Stimulated activated CD4-positive, alpha-beta T cell treated with anti-CD3 and anti-CD28 coated beads, Interleukin-1b, Interleukin-23, amount 100 ng/mL, for 48 hours (primary cell): ENCODE measurements around the gene PDZRN3.
"Not testable (repeated sequence)": the region's sequence is repeated elsewhere in the genome, so short reads cannot be mapped to it uniquely, and the experiment has no call there.

Experiments
- DNase-seq: peaks from one replicate; pipeline ENCODE4 v3.0.0-alpha.2; 2020

Gene PDZRN3

DNA sequence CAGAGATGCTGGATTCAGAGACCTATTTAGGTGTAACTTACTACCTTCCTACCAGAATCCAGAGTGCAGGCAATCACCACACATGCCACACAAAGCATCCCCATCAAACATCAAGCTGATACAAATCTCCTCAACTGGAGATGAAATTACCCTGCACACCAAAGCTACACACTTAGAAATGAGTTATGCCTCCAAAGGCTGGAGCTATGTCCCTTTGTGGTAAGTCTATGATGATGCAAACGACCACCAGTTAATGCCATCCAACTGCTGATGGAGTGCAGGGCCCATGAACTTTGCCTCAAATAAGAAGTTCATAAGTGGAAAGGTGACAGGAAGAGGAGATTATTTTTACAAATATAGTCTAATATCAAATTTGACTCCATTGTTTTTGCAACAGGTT, 38.1 kb downstream of the PDZRN3 start:
- DNase-seq = no peak

DNA sequence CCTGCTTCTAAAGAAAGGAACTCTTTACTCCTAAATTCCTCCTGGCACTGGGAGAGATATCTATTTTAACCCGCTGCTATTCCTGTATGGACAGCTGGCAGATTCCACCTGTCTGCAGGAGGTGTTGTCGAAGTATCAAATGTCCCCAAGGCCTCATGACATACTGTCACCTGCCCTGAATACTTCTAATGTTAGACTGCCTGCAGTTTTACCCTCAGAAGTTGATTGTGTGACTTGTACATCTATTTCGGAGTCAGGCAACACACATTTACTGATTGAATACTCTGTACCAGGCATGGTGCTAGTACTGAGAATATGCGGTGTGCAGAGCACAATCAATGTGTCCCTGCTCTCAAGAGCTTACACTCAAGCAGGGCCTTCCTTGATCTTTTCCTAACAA, 38.6 kb downstream of the PDZRN3 start:
- no peak for DNase-seq

DNA sequence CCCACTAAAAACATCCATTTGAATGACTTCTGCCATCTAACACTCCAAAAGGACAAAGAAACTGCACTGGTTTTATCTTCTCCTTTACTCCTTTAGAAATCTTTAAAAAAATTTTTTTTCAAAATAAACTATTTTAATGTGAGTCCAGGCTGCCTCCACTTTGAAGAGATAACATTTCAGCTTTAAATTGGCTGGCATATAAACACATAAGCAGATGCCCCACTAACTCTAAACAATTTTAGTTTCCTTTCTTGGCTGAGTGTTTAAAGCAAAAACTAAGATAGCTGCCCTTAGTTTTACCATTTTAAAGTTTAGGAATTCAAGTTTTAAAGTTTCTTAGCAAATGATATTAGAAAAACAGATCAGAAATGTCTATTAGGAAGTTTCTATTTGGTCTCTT, 39.9 kb downstream of the PDZRN3 start:
- DNase-seq = no peak

DNA sequence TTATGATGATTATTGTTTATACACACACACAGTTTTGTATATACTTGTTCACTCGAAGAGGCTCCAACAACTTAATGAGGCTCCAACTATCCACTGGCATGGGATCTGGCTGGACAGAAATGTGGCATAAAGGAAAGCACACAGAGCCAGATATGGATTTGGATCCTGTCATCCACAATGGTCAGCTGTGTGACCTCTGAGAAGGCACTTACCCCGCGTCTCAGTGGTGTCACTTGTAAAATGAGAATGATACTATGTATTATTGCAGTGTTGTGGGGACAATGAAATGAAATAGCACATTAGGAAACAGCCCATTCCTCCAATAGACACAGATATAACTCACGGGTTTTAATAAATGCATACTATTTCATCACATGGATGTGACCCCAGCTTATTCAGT, 42.2 kb downstream of the PDZRN3 start:
- no peak for DNase-seq

DNA sequence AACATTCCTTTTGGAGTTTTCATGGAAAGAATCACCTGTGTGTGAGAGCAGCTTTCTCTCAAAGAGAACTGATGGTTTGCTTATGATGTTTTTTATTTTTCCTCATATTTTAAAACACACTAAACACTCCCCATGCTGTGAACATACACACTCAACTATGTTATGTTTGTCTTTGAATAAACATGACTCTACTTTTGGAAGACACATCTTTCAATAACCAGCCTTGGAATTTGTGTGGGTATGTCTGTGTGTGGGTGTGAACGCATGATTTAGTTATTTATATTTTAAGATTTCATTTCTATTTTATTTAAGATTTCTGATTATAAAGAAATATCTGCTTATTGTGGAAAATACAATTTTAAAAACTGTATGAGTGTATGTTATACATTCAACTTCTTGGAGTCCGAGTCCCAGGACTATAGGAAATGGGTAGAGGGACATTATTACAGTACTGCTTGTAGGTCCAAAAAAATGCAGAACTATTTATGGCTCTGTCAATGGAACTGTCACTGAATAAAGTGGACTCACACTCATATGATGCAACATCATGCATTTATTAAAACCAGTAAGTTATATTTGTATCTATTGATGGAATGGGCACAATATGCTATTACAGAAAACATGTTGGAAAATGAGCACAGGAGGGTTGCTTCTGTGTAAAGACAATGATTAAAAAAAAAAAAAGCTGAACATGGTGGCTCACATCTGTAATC, 43.5 kb downstream of the PDZRN3 start:
- no peak for DNase-seq

DNA sequence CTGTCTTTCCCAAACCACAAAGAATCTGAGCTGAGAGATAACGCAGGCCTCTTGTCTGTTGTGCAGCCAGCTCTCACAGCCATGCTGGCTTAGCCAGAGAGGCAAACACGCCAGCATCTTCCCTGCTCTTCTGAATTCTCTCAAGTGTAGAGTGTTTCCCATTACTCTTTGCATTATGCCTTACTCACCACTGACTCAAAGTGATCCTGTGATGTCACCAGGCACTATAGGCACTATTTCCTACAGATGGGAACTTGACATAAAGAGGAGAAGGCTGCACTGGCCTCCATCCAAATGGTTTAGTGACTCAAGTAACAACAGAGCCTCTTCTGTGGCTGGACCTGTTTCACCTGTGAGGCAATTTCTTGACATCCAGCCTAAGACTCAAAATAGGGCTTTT, 44.4 kb downstream of the PDZRN3 start:
- DNase-seq = peak; percentile 22

DNA sequence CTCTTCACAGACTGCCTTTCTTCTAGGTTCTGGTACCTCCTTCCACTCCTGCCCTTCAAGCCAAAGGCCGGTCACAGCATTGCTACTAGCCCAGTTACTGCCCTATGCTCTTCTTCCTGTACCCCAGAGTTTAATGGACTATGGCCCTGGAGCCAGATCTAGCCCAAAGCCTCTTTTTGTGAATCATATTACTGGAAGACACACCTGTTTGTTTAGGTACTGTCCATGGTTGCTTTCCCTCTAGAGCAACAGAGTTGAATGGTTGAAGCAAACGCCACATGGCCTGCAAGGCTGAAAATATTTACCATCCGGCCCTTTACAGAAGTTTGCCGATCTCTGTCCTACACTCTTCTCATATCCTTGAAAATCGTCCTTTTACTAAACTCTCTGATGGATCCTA, 47.0 kb downstream of the PDZRN3 start:
- no peak for DNase-seq

DNA sequence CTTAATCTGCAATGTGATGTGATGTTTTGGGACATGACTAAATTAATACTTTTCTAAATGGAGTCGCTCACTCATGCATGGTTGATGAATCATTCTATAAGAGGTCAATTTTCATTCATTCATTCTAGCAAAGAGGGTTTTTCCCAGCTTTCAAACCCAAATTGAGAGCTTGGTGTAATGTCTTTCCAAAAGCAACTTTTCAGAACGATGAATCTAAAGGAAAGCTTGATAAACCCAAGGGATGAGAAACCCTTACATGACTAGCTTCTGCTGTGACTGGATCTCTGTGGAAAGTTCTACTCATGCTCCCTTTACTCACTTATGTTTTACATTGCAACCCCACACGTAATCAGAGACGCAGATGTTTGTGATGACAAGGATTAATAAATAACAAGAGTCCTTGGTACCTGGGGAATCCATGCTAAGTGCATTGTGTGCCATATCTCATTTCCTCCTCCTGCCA, 47.7 kb downstream of the PDZRN3 start:
- DNase-seq = no peak

DNA sequence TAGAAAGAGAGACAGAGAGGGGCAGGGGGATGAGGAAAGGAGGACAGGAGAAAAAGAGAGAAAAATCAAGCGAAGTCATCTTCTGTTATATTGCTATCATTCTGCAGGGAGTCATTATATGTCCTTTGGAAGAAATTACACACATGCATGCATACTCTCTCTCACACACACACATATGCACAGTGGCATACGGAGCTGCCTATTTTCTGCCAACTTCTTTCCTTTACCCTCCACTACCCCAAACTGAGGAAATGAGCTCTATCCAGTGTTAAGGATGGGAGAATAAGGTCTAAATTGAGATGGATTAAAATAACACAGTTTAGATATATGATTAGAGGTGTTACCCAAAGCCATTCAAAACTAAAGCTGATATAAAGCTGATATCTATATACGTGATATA, 48.8 kb downstream of the PDZRN3 start:
- no peak for DNase-seq

DNA sequence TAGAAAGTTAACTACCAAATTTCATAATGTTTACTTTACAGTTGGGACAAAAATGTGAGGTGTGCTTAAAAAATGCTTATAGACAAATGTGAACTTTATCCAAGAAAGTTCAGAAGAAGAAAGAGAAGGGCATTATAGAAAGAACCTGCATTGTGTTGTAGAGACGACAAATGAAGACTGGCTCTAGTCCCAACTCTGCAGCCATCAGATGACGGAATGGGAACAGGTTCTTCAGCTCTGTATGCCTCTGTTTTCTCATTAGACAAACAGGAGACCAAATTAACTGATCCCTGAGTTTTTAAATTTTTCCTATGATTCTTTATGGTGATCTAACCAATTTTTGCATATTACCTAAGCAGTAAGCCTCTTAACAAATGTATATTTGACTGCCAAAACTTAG, 49.2 kb downstream of the PDZRN3 start:
- no peak for DNase-seq

DNA sequence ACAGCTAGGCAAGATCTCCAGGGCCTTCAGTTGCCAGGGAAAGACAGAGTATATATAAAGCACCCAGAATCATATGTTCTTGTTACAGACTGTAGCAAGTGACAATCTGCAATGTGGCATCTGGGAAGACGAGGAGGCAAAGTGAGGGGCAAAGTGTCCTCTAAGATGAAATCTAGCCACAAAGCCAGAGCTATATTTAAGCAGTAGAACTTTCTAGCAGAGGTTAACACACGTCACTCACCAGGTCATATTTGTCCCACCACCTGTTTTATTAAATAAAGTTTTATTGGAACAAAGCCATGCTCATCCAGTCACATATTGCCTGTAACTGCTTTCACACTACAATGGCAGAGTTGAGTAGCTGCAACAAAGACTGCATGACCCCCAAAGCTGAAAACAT, 51.5 kb downstream of the PDZRN3 start:
- DNase-seq = no peak

DNA sequence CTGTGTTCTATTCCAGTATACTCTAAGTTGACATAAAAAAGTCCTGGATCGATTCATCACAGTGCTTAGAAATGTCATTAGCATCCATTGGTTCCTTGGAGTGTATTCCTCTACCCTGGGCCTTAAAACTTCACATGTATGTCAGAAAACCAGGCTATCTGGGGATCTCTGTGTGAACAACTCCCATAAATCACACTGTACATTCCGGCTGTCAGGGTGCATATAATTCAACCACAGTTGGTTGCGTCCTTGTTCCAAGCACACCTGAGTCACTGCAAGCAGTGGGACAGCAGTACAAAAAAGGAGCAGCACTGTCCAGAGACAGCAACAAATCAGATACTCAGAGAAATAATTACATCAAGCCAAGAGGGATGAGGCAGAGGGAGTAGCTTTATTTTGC, 52.4 kb downstream of the PDZRN3 start:
- no peak for DNase-seq

DNA sequence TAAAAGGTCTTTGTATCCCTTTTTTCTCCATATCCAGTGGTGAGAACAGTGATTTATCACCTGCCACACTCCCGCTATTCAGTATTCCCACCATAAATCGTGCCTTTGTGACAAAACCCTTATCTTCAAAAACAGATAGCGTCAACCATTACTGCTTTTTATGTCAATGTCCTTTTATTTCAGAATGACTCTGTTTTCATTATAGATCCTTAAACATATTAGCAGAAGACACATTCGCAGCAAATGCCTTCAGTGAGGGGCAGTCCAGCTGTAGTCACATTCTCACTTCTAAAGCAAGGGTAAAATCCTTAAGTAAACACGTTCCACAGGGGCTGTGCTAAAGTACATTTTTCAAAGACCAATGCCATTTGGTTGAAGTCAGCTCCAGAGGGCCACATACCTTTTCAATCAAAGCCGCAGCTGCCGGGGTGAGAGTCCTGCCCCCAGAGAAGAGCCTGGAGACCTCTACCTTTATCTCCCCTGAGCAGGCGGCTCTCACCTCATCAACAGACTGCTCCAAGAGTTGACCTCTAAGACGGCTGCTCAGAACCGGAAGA, 53.4 kb downstream of the PDZRN3 start:
- no peak for DNase-seq

DNA sequence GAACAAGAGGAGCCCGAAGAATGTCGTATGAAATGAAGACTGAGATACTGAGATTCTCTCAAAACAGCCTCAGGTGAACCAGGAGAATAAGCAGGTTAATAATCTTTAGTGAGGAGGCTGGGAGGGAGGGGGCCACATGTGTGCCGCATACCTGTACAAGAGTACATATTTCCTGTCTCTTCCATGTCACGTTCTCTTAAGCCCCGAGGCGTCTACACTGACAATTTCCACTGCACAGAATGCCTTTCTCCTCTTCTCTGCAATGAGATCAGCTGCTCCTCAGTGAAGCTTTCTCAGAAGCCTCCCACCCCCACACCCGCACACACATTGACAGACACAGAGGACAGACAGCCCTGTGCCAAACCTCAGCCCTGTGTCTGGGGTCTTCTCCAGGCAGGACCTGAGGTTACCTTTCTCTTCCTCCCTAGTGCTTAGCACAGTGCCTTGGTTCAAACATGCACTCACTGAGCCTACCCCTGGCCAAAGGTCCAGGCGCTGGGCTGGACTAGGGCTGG, 55.4 kb downstream of the PDZRN3 start:
- DNase-seq = no peak

DNA sequence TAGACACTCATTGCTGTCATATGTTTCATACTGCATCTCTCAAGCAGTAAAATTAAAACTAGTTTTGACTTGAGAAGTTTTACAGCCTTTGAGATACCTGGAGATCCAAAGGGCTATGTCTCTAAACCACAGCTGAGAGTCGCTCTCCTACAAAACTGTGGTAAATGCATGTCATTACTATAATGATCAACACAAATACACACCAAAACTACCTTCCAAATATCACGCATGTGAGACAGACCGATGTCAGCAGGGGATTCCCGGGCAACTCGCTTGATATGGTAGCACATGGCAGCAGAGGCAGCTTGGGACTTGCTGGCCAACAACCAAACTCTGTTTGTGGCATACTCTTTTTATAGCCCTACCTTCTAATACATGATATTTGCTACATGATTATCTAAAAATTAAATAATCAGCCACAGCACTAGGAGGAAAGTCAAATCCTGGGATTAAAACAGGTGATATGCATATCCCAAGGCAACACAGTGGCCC, 56.3 kb downstream of the PDZRN3 start:
- DNase-seq = no peak

DNA sequence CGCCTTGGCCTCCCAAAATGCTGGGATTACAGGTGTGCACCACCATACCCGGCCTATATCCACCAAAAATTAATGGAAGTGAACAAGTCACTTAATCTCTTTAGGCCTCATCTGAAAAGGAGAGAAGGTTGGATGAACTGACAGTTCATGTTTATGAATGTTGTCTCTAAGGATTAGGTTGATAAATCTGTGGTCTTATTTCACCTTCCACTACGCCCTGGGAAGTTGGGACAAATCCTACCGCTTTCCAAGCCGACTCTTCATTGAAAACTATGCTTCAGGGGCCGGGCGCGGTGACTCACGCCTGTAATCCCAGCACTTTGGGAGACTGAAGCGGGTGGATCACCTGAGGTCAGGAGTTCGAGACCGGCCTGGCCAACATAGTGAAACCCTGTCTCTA, 59.4 kb downstream of the PDZRN3 start:
- not testable (repeated sequence) for DNase-seq

DNA sequence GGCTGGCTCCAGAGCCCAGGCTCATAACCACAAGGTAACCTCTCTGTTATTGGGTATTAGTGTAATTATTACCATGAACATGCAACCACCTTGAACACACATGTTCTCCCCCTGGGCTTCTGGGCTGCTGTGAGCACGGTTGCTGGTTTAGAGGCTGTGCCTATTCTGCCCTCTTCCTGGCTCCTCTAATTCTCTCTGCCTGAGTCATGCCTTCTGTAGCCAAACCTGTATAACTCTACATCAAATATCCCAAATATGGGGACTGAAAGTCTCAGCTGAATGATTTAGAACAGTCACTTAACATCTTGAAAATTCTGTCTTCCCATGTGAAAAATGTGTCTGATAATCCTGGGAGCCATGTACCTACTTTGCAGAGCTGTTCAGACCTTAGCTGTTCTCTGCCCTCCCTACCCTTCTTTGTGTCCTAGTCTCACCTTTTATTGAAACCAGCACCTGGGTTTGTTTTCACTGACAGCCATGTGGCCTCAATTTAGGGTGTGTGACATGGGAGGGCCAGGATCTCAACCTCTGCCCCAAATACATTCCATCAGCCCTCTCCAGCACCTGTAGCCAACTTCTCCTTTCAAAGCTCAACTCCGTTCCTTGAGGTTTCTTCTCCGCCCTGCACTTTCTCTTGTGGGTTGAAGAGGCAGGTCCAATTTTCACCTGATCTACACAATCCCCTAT, 60.7 kb downstream of the PDZRN3 start:
- no peak for DNase-seq

DNA sequence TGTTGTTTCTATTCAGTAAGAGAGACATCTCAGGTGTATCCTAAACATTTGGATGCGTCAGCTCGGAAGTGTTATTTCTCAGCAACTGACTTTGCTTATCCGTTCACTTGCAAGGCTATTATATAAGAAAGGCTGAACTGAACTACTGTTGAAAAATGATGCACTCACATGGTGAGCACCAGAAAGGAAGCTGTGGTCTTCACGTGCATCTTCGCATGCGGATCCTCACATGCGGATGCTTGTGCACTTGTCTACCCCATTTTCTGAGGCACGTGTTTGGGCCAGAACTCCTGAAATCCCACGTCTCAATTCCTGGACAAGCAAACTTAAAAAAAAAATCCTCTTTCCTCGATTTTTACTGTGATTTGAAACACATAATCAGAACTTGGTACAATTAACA, 63.2 kb downstream of the PDZRN3 start:
- no peak for DNase-seq

DNA sequence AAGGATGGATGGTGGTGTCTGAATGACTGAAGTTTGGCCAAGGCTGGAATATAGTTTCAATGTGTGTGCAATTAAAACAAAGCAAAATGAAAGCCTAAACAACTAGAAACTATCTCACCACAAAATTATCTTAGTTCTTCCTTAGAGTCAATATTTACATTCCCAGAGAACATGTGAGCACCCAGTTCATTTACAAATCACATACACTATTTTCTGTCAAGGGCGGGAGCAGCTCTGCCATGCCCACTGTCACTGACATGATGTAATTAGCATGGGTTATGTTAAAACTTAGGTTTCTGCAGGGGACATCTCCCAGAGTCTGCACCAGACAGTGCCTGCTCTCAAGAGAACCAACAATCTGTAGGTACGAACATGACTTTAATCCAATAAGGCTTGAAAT, 65.0 kb downstream of the PDZRN3 start:
- DNase-seq = no peak

DNA sequence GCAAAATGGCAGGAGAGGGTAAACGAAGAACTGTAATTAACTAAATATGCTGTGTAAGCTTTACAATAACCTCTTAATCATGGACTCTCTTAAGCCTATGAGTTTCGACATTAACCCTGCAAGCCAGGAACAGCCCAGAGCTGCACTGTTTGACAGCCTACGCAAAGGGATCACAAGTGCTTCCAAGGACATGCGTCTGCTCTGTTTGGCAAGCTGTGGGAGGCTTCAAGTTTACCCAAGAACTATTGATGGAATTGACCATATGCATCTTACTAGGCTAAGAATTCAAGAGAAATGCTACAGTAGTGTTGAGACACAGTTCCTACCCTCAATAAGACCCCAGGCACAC, 66.0 kb downstream of the PDZRN3 start:
- no peak for DNase-seq

DNA sequence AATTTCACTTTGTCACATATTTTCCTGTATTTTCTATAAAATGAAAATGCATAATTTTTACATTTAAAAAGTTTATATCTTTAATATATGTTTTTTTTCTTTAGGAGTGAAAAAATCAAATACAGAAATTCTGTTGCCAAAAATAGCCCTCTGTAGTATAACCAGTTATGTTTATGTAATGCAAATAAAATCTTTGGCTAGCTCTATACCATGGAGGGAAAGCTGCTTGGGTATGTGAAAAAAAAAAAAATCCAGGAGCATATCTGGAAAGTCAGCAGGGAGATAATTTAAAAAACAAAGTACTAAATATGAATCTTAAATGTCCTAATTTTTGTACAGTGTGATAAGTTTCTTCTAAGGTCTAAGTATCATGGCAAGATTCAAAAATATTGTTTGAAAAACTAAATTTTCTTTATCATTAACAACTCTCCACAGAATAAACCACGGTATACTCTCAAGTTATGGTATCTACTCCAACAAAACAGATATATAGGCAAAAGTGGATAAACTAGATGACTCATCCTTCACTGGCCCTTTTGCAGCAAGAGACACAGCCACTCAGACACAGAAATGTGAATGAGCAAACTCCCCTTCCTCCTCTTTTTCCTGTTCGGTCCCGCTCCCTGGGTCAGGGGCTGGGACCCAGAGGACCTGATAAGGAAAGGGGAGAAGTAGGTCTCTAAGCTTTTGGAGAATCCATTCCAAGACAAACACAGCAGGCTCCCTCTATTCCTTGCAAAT, 66.6 kb downstream of the PDZRN3 start:
- no peak for DNase-seq

DNA sequence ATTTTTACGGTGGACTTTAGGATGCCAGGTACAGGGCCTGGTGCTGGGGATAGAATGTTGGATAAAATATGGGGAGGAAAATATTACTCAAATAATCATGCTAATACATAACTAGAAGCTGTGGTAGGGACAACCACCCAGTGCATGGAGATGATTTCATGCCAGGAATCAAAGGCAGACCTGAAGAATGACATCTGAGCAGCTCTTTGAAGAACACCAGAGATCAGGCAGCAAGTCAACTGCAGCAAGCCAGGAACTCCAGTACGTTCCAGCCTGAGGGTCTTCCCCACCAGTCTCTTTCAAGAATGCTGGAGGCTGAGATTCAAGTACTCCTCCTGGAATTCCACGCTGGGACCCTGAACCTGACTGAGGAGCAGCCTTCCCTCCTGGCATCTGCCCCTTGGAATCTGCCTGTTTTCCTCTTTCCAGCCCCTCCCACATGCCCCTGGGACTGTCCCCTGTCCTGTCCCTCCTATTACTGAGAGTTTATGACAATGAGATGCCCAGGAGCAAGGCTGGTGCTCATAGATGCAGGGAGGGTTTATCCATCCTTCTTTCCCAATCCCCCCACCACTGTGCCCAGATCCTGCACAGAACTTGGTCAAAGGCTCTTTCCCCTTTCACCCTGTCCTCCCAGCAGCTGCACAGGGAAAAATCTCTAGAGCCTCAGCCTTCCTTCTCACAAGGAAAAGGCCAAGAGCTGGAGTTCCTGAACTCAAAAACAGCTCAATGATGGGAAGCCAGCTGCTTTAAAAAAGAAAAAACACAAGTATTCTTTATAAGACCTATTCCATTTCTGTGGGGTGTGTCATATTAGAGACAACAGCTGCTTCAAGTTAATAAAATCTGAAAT, 68.0 kb downstream of the PDZRN3 start:
- no peak for DNase-seq

DNA sequence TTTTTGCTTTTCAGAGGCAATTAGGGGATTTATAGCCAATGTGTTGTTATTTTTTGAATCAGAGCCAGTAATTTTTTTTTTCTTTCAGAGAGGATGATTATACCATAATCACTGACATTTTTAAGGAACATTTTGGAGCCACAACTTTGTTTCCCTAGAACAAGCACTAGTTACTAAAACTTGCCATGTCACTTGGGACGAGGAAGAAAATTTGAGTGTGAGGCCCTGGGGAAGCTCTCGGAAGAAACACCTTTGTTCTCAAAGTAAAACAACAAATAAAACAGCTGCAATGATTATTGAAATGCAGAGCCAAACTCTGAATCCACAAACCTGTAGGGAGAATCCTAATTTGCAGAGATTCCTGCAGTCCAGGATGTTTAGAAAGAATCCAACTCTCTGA, 69.7 kb downstream of the PDZRN3 start:
- no peak for DNase-seq
